ENCODE data around the gene CTBP2.

The CTBP2 gene

GRCh38 chr10:125022671-125023070 lies 137.7 kb downstream of the CTBP2 start:
- TF ChIP-seq CTCF (IDR thresholded peaks at IDR 0.05; ENCODE audit: low read depth, low read length, poor library complexity, severe bottlenecking): no peak
- no peak for TF ChIP-seq EZH2phosphoT487 (IDR thresholded peaks at IDR 0.05; ENCODE audit: borderline replicate concordance, low read length)
- Histone ChIP-seq H3K79me2 (ENCODE audit: control insufficient read depth, low read length) (peaks cover 20% of the 10 kb centered on the region), H3F3A (ENCODE audit: control insufficient read depth, insufficient read depth) (peaks cover 6% of the 10 kb centered on the region; the same call in 1 of the 2 replicates), H3K27me3 (ENCODE audit: control insufficient read depth, low read length) (no peaks in the 10 kb centered on the region), H4K20me1 (ENCODE audit: control insufficient read depth, insufficient read depth, low read depth, low read length) (peaks cover 6% of the 10 kb centered on the region), H3K4me3 (ENCODE audit: low read length) (no peak overlapping the region), H3K36me3 (ENCODE audit: control insufficient read depth, low read length) (no peaks in the 10 kb centered on the region), H3K9me3 (ENCODE audit: control insufficient read depth, insufficient read depth, low read length) (no peaks in the 10 kb centered on the region), H3K9me2 (replicated peaks; ENCODE audit: control insufficient read depth, low read length) (no peaks in the 10 kb centered on the region), H3K27ac (ENCODE audit: low read depth, low read length) (no peak overlapping the region), H3K4me1 (ENCODE audit: control insufficient read depth, low read length) (peaks cover 44% of the 10 kb centered on the region), H3K4me2 (ENCODE audit: low read length) (no peak overlapping the region)

- Histone ChIP-seq H3K4me1 (ENCODE audit: control insufficient read depth, low read length) (peaks cover 44% of the 10 kb centered on the region), H3F3A (ENCODE audit: control insufficient read depth, insufficient read depth) (peaks cover 6% of the 10 kb centered on the region; the same call in 1 of the 2 replicates), H3K27me3 (ENCODE audit: control insufficient read depth, low read length) (no peaks in the 10 kb centered on the region), H3K4me3 (ENCODE audit: low read length) (no peak overlapping the region), H3K36me3 (ENCODE audit: control insufficient read depth, low read length) (no peaks in the 10 kb centered on the region), H3K79me2 (ENCODE audit: control insufficient read depth, low read length) (peaks cover 20% of the 10 kb centered on the region), H4K20me1 (ENCODE audit: control insufficient read depth, insufficient read depth, low read depth, low read length) (peaks cover 6% of the 10 kb centered on the region), H3K9me2 (replicated peaks; ENCODE audit: control insufficient read depth, low read length) (no peaks in the 10 kb centered on the region), H3K4me2 (ENCODE audit: low read length) (no peak overlapping the region), H3K27ac (ENCODE audit: low read depth, low read length) (no peak overlapping the region), H3K9me3 (ENCODE audit: control insufficient read depth, insufficient read depth, low read length) (no peaks in the 10 kb centered on the region)
- TF ChIP-seq CTCF (IDR thresholded peaks at IDR 0.05; ENCODE audit: low read depth, low read length, poor library complexity, severe bottlenecking) (no peak), EZH2phosphoT487 (IDR thresholded peaks at IDR 0.05; ENCODE audit: borderline replicate concordance, low read length) (no peak)
These were observed 138.5 kb downstream of the CTBP2 start for GRCh38 chr10:125021686-125022344.

GRCh38 chr10:125020871-125021270 lies 139.5 kb downstream of the CTBP2 start:
- Histone ChIP-seq H3K4me1 (ENCODE audit: control insufficient read depth, low read length) (peaks cover 36% of the 10 kb centered on the region), H3F3A (ENCODE audit: control insufficient read depth, insufficient read depth) (peaks cover 6% of the 10 kb centered on the region; the same call in 1 of the 2 replicates), H3K27me3 (ENCODE audit: control insufficient read depth, low read length) (no peaks in the 10 kb centered on the region), H3K4me2 (ENCODE audit: low read length) (no peak overlapping the region), H4K20me1 (ENCODE audit: control insufficient read depth, insufficient read depth, low read depth, low read length) (peaks cover 6% of the 10 kb centered on the region), H3K9me3 (ENCODE audit: control insufficient read depth, insufficient read depth, low read length) (no peaks in the 10 kb centered on the region), H3K4me3 (ENCODE audit: low read length) (no peak overlapping the region), H3K27ac (ENCODE audit: low read depth, low read length) (no peak overlapping the region), H3K36me3 (ENCODE audit: control insufficient read depth, low read length) (no peaks in the 10 kb centered on the region), H3K79me2 (ENCODE audit: control insufficient read depth, low read length) (peaks cover 20% of the 10 kb centered on the region), H3K9me2 (replicated peaks; ENCODE audit: control insufficient read depth, low read length) (no peaks in the 10 kb centered on the region)
- TF ChIP-seq CTCF (IDR thresholded peaks at IDR 0.05; ENCODE audit: low read depth, low read length, poor library complexity, severe bottlenecking) (no peak), EZH2phosphoT487 (IDR thresholded peaks at IDR 0.05; ENCODE audit: borderline replicate concordance, low read length) (no peak)
